ENCODE results near the gene MARCHF3. TPM values are rescaled to one million over a fixed set of nuclear protein-coding genes. Genes with fewer than 3 reads are reported as not detected.

Gene MARCHF3
- total and polyA plus RNA-seq, 10 of the 15 experiments (the other 5 are each of a cell fraction or from before 2014, with no cell fraction given): 3.6 to 24.1 (median 11.3) TPM

DNA sequence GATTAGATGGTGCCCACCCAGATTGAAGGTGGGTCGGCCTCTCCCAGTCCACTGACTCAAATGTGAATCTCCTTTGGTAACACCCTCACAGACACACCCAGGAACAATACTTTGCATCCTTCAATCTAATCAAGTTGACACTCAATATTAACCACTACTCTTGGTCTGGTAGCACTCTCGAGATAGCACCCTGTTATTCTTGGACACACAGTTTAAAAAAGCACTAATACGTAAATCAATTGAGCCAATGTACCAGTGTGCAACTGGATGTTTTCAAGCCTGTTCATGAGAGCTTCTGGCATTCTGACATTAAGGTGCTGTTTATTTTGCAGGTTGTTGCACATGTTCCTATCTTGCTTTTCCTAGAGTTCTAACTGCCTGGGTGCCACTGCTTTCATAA lies 35.3 kb downstream of the MARCHF3 start (continued):
- TF ChIP-seq, protein P1, sequence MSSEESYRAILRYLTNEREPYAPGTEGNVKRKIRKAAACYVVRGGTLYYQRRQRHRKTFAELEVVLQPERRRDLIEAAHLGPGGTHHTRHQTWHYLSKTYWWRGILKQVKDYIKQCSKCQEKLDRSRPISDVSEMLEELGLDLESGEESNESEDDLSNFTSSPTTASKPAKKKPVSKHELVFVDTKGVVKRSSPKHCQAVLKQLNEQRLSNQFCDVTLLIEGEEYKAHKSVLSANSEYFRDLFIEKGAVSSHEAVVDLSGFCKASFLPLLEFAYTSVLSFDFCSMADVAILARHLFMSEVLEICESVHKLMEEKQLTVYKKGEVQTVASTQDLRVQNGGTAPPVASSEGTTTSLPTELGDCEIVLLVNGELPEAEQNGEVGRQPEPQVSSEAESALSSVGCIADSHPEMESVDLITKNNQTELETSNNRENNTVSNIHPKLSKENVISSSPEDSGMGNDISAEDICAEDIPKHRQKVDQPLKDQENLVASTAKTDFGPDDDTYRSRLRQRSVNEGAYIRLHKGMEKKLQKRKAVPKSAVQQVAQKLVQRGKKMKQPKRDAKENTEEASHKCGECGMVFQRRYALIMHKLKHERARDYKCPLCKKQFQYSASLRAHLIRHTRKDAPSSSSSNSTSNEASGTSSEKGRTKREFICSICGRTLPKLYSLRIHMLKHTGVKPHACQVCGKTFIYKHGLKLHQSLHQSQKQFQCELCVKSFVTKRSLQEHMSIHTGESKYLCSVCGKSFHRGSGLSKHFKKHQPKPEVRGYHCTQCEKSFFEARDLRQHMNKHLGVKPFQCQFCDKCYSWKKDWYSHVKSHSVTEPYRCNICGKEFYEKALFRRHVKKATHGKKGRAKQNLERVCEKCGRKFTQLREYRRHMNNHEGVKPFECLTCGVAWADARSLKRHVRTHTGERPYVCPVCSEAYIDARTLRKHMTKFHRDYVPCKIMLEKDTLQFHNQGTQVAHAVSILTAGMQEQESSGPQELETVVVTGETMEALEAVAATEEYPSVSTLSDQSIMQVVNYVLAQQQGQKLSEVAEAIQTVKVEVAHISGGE (CRISPR knock-in tag; IDR thresholded peaks at IDR 0.05): no peak
- no peak for TF ChIP-seq ASH2L (IDR thresholded peaks at IDR 0.05; ENCODE audit: borderline replicate concordance, low read depth)

DNA sequence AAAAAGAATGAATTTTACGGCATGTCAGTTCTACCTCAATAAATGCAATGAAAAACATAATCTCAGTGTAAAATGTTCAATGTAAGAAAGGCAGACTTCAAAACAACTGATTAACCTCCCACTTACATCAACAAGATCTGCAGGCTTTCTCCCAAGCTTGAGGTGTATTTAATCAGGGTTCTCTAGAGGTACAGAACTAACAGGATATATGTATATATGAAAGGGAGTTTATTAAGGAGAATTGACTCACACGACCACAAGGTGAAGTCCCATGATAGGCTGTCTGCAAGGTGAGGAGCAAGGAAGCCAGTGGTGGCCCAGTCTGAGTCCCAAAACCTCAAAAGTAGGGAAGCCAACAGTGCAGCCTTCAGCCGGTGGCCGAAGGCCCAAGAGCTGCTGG lies 35.9 kb downstream of the MARCHF3 start:
- SMC1A ChIA-PET (ENCODE audit: uncharacterized antibody, unreplicated experiment): interaction anchor here (0.7 to 1.7 kb wide), 6 partner anchors 10 to 62 kb away, joined by 3 to 6 read pairs (median 4); no protein-coding TSS in a partner anchor
- Histone ChIP-seq H2AFZ (ENCODE audit: control insufficient read depth, low read depth, low read length) (no peak overlapping the region), H3K27ac (ENCODE audit: control insufficient read depth, insufficient read depth) (no peak overlapping the region), H3K79me2 (ENCODE audit: control insufficient read depth, insufficient read depth, low read length) (no peaks in the 10 kb centered on the region), H3K4me3 (no peak overlapping the region), H3K9me3 (replicated peaks; ENCODE audit: control insufficient read depth, insufficient read depth, low read length) (no peaks in the 10 kb centered on the region), H3K36me3 (ENCODE audit: control insufficient read depth in 2 of 2, insufficient read depth in 2 of 2, low read length in 1 of 2) (no peaks in the 10 kb centered on the region; a peak in 1 of 4 replicates), H3K4me1 (ENCODE audit: control insufficient read depth, insufficient read depth, low read length) (peaks cover 5% of the 10 kb centered on the region), H3K27me3 (replicated peaks in 1 of 2; ENCODE audit: control insufficient read depth in 2 of 2, insufficient read depth in 2 of 2, low read length in 1 of 2) (no peaks in the 10 kb centered on the region), H3K4me2 (ENCODE audit: control insufficient read depth, insufficient read depth) (no peak overlapping the region), H3K9ac (ENCODE audit: control insufficient read depth, insufficient read depth, low read length) (no peak overlapping the region), H4K20me1 (ENCODE audit: control insufficient read depth, insufficient read depth) (no peaks in the 10 kb centered on the region)
- DNase-seq (ENCODE audit: low read depth, low spot score) (no peak), ATAC-seq (peak; percentile 12; the same call in 1 of the 3 replicates), FAIRE-seq (no peak)
- POLR2A ChIA-PET: interaction anchor here (1.0 to 1.2 kb wide), 2 partner anchors 10 to 61 kb away, joined by 4 read pairs; no protein-coding TSS in a partner anchor
- CTCF ChIA-PET: no interaction called here
- RAD21 ChIA-PET (ENCODE audit: unreplicated experiment): interaction anchor here (1.1 kb wide), 1 partner anchor 31 kb away, joined by 4 read pairs; no protein-coding TSS in a partner anchor
- in situ Hi-C loops (cut with MboI) (no loop called here), intact Hi-C loops (cut with micrococcal nuclease; ENCODE audit: unreplicated experiment) (no loop called here)
- TF ChIP-seq BHLHE40 (IDR thresholded peaks at IDR 0.05; ENCODE audit: borderline replicate concordance in 1 of 2, low read depth in 2 of 2, low read length in 1 of 2) (no peak), RUNX3 (IDR thresholded peaks at IDR 0.05; ENCODE audit: low read length) (peak; percentile 43; the same call in 1 of the 2 replicates), HCFC1 (IDR thresholded peaks at IDR 0.05; ENCODE audit: low read length) (no peak)
- BruUV-seq (replicated peaks): no TSS peak
- 73% methylated on average over 4 of the region's 4 CpGs for WGBS (ENCODE audit: insufficient coverage, insufficient replicate concordance, low lambda C conversion rate, missing lambda C conversion rate)

Data from GM12878 (cell line).